ENCODE measurements around the gene TAF6L.

GRCh38 chr11:62804310-62805075, 33.3 kb downstream of the TAF6L start:
- no peak for TF ChIP-seq CTCF (IDR thresholded peaks at IDR 0.05)
- no peak for TF ChIP-seq POLR2A (IDR thresholded peaks at IDR 0.05)

Measured in stomach (tissue), 4 donors.